ENCODE measurements around the gene PLXNA4. TPM values are rescaled to one million over a fixed set of nuclear protein-coding genes. Genes with fewer than 3 reads are reported as not detected.

The PLXNA4 gene
- total RNA-seq, 4 donors from 2014 or later: 1.1 to 2.8 (median 1.4) TPM

DNA sequence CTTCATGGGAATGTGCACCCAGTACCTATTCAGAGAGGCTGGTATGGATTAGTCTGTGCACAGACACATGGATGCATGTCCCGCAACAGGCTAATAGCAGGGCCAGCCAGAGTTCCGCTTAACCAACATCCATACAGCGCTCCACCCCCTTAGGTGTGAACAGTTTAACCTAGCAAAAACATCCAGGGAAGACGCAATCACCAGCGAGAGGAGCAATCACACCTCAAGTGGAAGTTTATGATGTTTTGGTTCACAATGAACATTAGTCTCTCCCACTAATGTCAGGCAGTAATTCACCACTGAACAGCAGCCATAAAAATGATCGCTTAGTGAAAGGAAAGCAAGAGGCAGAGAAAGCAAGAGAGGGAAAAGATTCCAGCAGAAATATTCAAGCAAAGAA is 91.1 kb downstream of the PLXNA4 start:
- no peaks in the 10 kb centered on the region for H3K9me3 ChIP-seq
- 39 to 40% methylated on average over 1 to 6 of the region's 6 CpGs for WGBS, 2 donors (ENCODE audit: low coverage in 1 of 2)
- H3K4me3 ChIP-seq: no peak overlapping the region
- peaks cover 3% of the 10 kb centered on the region for H3K27me3 ChIP-seq
- TF ChIP-seq, protein P1, sequence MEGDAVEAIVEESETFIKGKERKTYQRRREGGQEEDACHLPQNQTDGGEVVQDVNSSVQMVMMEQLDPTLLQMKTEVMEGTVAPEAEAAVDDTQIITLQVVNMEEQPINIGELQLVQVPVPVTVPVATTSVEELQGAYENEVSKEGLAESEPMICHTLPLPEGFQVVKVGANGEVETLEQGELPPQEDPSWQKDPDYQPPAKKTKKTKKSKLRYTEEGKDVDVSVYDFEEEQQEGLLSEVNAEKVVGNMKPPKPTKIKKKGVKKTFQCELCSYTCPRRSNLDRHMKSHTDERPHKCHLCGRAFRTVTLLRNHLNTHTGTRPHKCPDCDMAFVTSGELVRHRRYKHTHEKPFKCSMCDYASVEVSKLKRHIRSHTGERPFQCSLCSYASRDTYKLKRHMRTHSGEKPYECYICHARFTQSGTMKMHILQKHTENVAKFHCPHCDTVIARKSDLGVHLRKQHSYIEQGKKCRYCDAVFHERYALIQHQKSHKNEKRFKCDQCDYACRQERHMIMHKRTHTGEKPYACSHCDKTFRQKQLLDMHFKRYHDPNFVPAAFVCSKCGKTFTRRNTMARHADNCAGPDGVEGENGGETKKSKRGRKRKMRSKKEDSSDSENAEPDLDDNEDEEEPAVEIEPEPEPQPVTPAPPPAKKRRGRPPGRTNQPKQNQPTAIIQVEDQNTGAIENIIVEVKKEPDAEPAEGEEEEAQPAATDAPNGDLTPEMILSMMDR (IDR thresholded peaks at IDR 0.05): no peak
- TF ChIP-seq POLR2A (IDR thresholded peaks at IDR 0.05) (no peak), POLR2AphosphoS5 (IDR thresholded peaks at IDR 0.05) (no peak), EP300 (IDR thresholded peaks at IDR 0.05; ENCODE audit: low read depth) (no peak)
- DNase-seq: peak; percentile 31
- in situ Hi-C loops (cut with MboI; ENCODE audit: low pct_ligation_motif_present in 1 of 4, low pct_unique_long_range_greater_than_20kb in 1 of 4, low sequenced_read_pairs in 3 of 4): no loop called here
- H3K36me3 ChIP-seq: no peaks in the 10 kb centered on the region
- H3K27ac ChIP-seq: no peak overlapping the region
- H3K4me1 ChIP-seq: peaks cover 4 to 16% (median 9%) of the 10 kb centered on the region in 4 donors
- intact Hi-C loops (cut with DNase I; ENCODE audit: low total_unique reads): no loop called here

DNA sequence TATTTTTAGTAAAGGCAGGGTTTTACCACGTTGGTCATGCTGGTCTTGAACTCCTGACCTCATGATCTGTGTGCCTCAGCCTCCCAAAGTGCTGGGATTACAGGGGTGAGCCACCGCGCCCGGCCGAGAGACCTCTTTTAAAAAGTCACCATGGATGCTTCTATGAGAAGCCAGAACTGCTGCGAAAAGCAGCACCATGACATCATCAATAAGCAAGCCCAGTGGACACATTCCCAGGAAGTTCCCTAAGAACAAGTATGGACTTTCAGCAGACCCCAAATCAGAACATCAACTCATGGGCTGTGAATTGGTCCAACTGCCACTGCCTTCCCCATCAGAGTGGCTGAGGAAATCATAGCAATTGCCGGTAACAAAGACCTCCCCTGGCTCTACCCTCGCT is 93.4 kb downstream of the PLXNA4 start:
- Histone ChIP-seq H3K4me3 (no peak overlapping the region), H3K27ac (no peak overlapping the region), H3K9me3 (no peaks in the 10 kb centered on the region), H3K27me3 (peaks cover 3% of the 10 kb centered on the region), H3K36me3 (no peaks in the 10 kb centered on the region), H3K4me1 (peaks cover 4 to 16% (median 9%) of the 10 kb centered on the region in 4 donors)
- no peak for DNase-seq
- intact Hi-C loops (cut with DNase I; ENCODE audit: low total_unique reads): no loop called here
- TF ChIP-seq EP300 (IDR thresholded peaks at IDR 0.05; ENCODE audit: low read depth) (no peak), POLR2AphosphoS5 (IDR thresholded peaks at IDR 0.05) (no peak), POLR2A (IDR thresholded peaks at IDR 0.05) (no peak)
- TF ChIP-seq, protein P1 (IDR thresholded peaks at IDR 0.05): no peak
- in situ Hi-C loops (cut with MboI; ENCODE audit: low pct_ligation_motif_present in 1 of 4, low pct_unique_long_range_greater_than_20kb in 1 of 4, low sequenced_read_pairs in 3 of 4): no loop called here
- WGBS, 2 donors (ENCODE audit: low coverage in 1 of 2): 90% methylated on average over 8 of the region's 8 CpGs; no CpG with 5 or more reads in 1 of the 2 donors

DNA sequence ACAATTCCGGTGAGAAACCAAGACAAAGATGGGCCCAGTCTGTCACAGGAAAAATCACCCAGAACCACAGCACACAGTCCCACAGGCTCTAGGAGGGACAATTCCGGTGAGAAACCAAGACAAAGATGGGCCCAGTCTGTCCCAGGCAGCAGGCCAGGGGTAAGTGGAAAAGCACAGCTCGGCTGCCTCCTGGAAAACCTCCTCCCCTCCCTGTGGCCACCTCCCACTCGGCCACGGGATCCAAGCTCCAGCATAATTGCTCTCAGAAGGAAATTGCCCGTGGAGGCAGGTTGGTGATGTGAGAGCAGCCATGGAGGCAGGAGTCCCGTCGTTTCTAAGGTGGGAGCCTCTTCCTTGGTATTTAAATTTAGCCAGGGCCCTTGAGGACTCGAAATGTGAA is 95.7 kb downstream of the PLXNA4 start:
- Histone ChIP-seq H3K36me3 (no peaks in the 10 kb centered on the region), H3K27me3 (peaks cover 9% of the 10 kb centered on the region), H3K27ac (no peak overlapping the region), H3K9me3 (no peaks in the 10 kb centered on the region), H3K4me1 (peaks cover 3 to 9% (median 3%) of the 10 kb centered on the region in 4 donors), H3K4me3 (no peak overlapping the region)
- intact Hi-C loops (cut with DNase I; ENCODE audit: low total_unique reads) (no loop called here), in situ Hi-C loops (cut with MboI; ENCODE audit: low pct_ligation_motif_present in 1 of 4, low pct_unique_long_range_greater_than_20kb in 1 of 4, low sequenced_read_pairs in 3 of 4) (no loop called here)
- no peak for TF ChIP-seq POLR2AphosphoS5 (IDR thresholded peaks at IDR 0.05)
- no peak for TF ChIP-seq EP300 (IDR thresholded peaks at IDR 0.05; ENCODE audit: low read depth)
- TF ChIP-seq, protein P1 (IDR thresholded peaks at IDR 0.05): no peak
- no peak for TF ChIP-seq POLR2A (IDR thresholded peaks at IDR 0.05)
- WGBS, 2 donors (ENCODE audit: low coverage in 1 of 2): 52 to 90% methylated on average over 1 to 9 of the region's 9 CpGs
- DNase-seq: no peak

DNA sequence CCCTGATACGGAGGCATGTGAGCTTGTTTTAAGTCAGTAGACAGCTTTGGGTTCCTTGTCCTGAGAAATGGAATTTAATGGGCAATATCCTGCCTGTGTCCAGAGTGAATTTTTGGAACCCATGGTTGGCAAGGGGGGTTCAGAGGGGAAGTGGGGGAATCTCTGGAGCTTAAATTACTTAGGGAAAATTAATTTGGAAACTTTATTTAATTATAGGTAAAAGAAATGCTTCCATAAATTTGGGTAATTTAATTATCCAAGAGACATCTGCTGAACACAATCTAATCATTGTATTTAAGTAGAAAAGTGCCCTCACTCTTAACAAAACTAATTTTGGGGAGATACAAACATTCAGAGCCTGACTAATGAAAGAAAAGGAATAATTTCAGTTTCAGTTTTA is 99.7 kb downstream of the PLXNA4 start:
- 76% methylated on average over 1 of the region's 1 CpG; no CpG with 5 or more reads in 1 of the 2 donors for WGBS, 2 donors (ENCODE audit: low coverage in 1 of 2)
- H3K9me3 ChIP-seq: no peaks in the 10 kb centered on the region
- H3K4me1 ChIP-seq: peaks cover 0 to 6% (median 1%) of the 10 kb centered on the region in 4 donors
- no peak for DNase-seq
- intact Hi-C loops (cut with DNase I; ENCODE audit: low total_unique reads): no loop called here
- no peaks in the 10 kb centered on the region for H3K36me3 ChIP-seq
- no peak overlapping the region for H3K27ac ChIP-seq
- in situ Hi-C loops (cut with MboI; ENCODE audit: low pct_ligation_motif_present in 1 of 4, low pct_unique_long_range_greater_than_20kb in 1 of 4, low sequenced_read_pairs in 3 of 4): no loop called here
- TF ChIP-seq EP300 (IDR thresholded peaks at IDR 0.05; ENCODE audit: low read depth) (no peak), POLR2A (IDR thresholded peaks at IDR 0.05) (no peak), POLR2AphosphoS5 (IDR thresholded peaks at IDR 0.05) (no peak)
- TF ChIP-seq, protein P1 (IDR thresholded peaks at IDR 0.05): no peak
- no peak overlapping the region for H3K4me3 ChIP-seq
- H3K27me3 ChIP-seq: peaks cover 14% of the 10 kb centered on the region
